ENCODE measurements around the gene DAB2IP. TPM values are rescaled to one million over a fixed set of nuclear protein-coding genes. Genes with fewer than 3 reads are reported as not detected.

Gene DAB2IP
- total RNA-seq, 1 donor from 2014 or later = not detected

DNA sequence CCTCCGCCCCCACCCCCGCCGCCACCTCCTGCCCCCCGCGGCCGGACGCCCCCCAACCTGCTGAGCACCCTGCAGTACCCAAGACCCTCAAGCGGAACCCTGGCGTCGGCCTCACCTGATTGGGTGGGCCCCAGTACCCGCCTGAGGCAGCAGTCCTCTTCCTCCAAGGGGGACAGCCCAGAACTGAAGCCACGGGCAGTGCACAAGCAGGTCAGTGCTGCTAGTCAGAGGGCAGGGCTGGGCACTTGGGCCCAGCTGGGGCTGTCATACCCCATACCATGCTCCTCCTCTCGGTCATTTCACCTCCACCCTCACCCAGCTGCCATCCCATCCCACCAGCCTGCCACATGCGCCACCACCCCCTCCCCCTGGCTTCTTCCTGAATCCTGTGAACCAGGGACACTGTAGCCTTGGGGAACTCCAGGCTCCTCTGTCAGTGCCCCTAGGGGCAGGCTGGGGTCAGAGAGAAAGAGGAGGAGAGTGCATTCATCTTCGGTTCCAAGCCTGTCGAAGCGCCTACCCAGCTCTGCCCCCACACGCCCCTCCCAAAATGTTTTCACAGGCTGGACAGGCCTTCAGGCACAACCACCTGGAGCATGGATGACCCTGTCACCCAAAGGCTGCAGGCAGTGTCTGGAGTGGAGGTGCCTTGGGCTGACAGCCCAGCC lies 122.0 kb downstream of the DAB2IP start:
- intact Hi-C loops (cut with micrococcal nuclease) = no loop called here

DNA sequence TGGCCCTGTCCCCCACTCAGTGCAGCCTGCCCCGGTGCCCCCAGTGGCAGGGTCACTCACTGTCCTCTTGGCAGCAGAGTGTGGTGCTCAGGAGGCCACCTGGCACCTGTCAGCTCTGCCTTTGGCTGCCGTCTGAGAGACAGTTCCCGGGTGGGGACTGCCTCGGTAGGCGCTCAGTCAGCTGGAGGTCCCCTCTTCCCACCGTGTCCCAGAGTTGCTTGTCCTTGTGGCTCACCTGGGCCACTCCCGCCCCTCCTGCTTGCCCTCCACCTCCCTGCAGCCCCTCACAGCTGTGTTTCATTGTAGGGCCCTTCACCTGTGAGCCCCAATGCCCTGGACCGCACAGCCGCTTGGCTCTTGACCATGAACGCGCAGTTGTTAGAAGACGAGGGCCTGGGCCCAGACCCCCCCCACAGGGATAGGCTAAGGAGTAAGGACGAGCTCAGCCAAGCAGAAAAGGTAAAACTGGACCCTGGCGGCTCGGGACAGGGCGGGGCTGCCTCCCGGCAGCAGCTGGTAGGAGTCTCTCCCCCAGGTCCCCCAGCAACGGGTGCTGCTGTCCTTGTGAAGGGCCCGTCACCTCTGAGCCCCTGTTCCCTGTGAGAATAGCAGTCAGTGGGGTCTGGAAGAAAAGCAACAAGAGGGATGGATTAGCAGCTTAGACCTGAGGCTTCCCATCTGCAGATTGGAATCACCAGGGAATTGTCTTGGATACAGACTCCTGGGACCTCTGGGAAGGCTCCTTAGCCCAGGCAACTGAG lies 122.7 kb downstream of the DAB2IP start:
- intact Hi-C loops (cut with micrococcal nuclease) = no loop called here

- intact Hi-C loops (cut with micrococcal nuclease) = no loop called here
Measured at GRCh38 chr9:121774715-121775613, 123.5 kb downstream of the DAB2IP start.

DNA sequence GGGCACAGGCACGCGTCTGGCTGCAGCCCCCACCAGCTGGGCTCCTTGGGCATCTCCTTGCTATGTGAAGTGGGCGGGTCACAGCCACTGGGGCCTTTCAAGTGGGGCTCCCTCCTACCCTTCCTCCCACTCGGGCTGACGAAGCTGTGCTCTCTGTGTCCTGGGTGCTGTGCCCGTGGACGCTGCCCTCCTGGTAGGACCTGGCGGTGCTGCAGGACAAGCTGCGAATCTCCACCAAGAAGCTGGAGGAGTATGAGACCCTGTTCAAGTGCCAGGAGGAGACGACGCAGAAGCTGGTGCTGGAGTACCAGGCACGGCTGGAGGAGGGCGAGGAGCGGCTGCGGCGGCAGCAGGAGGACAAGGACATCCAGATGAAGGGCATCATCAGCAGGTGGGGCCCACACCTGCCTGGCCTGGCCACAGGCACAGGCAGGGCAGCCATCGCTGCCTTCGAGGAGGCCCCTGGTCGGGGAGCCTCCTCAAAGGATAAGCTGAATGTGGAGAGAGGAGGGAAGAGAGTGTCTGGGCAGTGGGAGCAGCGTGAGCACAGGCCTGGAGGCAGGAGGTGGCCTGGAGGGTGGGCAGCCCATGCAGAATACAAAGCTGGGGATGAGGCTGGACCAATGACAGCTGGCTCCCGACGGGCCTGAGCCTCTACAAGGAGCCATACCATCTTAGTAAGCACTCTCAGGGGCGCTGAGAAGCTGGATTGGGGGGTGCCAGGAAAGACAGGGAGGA lies 124.7 kb downstream of the DAB2IP start:
- intact Hi-C loops (cut with micrococcal nuclease) = no loop called here

DNA sequence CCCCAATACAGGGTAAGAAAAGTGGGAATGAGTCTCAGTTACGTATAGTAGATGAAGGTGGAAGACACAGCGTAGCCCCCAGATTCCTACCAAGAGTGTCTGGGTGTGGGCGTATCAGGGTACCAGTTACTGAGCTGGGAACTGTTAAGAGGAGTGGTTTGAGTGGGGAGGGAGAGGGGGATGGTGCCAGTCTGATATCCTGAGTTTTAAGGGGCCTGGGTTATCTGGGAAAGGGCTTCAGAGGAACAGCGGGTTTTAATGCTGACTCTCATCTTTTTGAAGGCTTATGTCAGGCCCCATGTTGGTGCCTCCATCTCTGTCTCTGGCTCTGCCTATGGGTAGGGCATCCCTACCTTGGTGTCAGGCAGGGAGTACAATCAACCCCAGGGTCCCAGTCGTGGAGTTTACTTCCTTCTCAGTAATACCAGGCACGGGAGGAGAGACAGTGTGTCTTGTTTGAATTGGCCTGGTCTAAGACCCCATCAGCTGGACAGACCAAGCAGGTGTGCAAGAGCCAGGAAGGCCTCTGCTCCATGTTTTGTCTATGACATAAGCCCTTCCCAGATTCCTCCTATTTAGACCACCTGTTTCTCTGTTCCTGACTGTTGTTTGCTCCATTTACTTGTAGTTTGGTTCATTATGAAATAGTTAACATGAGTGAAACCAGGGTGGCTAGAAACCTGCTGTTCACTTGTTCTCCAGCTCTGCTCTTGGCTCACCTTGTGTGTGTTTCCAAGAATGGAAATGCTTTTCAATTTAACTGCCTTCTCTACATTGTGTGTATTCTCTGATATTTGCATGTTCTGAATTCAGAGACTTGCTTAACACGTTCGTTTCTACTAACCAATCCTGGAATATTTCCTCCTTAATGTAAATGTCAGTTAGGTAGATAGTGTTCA lies 125.6 kb downstream of the DAB2IP start:
- intact Hi-C loops (cut with micrococcal nuclease) = no loop called here

- intact Hi-C loops (cut with micrococcal nuclease) = no loop called here
Measured at GRCh38 chr9:121778252-121779225, 127.1 kb downstream of the DAB2IP start.

- intact Hi-C loops (cut with micrococcal nuclease) = no loop called here
Measured at GRCh38 chr9:121779381-121780117, 128.1 kb downstream of the DAB2IP start.

DNA sequence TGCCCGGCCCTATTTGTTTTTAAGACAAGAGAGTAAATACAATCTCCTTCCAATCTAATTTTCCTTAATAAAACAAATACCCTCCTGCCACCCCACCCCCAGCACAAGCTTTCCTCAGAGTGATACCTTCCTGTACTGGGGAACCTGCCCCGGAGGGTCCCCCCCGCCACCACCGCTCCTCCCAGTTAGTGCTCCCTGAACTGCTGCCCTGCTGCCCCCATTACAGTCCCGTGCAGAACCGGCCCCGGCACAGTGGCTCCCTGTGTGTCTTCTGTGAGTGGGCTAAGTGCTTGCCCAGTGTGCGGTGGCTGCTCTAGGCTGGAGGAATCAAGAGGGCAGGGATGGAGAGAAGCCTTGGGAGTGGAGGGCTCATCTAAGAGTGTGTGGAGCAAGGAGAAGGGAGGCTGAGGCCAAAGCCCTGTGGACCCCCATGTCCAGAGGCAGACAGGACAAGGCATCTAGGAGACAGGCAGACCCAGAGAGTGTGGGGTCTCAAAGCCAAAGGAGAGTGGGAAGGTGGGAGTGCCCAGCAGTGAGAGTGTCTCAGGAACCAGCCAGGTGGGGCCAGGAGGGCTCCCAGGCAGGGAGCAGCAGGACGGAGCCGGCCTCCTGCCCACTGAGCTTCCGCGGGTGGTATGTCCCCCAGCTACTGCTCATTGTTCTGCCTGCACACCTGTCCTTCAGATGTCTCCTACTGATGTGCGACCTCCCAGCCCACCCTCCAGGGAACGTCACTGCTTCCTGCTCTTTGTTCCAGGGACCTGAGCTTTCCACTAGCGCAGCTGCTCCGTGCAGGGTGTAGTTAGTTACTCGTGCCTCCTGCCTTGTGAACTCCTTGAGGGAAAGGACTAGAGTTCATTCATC lies 129.0 kb downstream of the DAB2IP start:
- intact Hi-C loops (cut with micrococcal nuclease) = no loop called here

- intact Hi-C loops (cut with micrococcal nuclease) = no loop called here
Measured at GRCh38 chr9:121781145-121781548, 129.7 kb downstream of the DAB2IP start.

DNA sequence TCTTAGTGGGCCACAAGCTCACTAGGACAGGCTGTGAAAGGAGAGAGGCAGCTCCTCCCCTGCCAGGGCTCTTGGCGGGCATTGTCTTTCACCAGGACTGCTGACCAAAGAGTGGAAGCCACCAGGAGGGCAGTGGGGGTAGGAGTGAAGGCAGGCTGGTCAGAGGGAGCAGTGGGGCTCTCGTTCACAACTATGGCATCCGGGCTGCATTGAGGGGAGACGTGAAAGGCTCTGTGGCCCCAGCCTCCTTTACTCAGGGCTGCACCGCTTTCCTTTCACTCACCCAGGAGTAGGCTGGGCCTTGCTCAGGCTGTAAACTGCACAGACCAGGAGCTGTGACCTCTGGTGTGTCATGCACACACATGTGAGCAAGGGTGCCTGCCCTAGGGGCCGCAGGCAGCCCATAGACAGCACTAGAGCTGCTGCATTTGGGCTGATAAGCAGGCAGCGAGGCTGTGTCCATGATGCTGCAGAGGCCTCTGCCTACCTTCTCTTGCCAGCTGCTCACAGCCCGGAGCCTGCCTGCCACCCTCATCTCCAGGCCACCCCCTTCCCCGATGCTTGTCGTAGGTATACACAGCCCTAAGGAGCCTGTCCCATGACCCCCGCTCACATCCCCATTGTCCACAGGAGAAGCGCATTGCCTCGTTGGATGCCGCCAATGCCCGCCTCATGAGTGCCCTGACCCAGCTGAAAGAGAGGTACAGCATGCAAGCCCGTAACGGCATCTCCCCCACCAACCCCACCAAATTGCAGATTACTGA lies 130.4 kb downstream of the DAB2IP start:
- intact Hi-C loops (cut with micrococcal nuclease) = no loop called here

DNA sequence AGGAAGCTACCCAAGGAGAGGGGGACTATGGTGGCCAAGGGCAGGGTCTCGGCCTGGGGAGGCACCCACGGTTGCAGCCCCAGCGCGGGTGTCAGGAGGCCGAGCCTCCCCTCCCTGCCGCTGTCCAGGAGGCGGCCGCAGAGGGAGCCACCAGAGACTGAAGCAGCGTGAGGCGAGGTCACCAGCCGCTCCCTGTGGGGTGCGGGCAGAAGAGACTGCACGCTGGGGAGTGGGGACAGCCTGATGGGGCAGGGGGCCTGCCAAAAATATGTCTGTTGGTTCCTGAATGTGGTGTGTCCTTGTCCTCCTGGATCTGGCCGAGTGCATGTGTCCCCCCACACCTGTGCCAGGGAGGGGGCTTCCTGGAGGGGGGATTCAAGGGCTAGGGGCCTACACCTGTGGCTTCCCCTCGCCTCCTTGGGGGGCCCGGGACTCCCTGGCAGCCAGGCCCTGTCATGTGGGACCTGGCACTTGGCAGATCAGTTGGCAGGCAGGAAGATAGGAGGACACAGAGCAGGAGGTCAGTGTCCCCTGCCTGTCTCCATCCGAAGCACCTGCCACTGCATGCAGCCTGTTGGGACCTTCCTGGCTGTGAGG lies 131.2 kb downstream of the DAB2IP start:
- intact Hi-C loops (cut with micrococcal nuclease) = no loop called here

DNA sequence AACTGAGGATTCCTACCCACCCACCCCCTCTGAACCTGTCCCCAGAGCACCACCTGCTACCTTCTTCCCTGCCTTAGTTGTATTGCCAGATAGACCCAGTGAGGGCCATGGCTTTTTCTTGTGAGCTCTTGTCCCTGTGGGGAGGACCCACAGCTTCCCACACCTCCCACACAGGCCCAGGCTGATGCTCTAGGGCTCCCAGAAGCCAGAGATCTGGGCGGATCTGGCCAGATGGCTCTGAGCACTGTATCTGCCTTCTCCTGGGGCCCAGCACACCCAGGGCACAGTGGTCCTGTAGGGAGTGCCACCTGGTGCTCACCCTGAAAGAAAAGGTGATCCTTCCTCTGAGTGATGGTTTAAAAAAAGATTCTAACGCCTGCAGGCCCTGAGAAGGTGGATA lies 131.7 kb downstream of the DAB2IP start:
- intact Hi-C loops (cut with micrococcal nuclease) = no loop called here

DNA sequence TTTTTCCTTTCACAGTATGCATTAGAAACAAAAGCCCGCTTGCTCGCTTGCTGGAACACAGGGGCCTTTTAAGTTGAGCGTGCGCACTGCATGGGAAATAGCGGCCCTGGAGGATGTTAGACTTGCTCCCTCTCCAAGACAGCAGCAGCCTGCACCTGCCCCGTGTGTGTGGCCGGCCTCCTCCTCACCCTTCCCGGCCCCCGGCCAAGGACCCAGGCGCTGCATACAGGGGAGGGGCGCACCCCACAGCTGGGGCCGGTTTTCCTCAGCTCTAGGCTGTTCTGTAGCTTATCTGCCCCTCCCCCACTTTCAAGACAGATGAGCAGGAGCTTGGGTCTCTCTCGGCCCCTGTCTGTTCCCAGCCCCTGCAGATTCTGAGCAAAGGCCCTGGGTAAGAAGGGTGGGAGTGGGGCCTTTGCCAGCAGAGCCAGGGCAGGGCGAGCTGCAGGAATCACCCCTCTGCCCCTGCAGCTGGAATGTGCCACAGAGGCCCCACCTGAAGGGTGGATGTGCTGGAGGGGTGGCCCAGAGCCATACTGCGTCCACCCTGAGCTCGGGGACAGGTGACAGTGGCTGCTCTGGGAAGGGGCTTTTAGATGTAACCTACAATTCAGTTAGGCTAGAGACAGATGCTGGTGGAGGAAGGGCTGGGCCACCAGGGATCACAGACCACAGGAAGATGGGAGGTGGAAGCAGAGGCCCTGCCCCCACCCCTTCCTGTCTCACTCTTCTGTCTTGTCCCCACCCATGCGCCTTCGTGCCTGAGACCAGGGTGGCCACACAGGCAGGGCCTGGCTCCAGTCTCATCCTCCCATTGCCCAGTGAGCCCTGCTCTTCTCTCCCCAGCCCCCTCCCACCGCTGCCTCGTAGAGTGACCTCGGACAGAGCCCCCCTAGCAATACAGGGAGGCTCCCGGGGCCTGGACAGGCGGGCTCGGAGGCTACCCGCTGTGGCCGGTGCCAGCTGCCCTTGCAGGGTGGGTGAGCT lies 132.4 kb downstream of the DAB2IP start:
- intact Hi-C loops (cut with micrococcal nuclease) = no loop called here

DNA sequence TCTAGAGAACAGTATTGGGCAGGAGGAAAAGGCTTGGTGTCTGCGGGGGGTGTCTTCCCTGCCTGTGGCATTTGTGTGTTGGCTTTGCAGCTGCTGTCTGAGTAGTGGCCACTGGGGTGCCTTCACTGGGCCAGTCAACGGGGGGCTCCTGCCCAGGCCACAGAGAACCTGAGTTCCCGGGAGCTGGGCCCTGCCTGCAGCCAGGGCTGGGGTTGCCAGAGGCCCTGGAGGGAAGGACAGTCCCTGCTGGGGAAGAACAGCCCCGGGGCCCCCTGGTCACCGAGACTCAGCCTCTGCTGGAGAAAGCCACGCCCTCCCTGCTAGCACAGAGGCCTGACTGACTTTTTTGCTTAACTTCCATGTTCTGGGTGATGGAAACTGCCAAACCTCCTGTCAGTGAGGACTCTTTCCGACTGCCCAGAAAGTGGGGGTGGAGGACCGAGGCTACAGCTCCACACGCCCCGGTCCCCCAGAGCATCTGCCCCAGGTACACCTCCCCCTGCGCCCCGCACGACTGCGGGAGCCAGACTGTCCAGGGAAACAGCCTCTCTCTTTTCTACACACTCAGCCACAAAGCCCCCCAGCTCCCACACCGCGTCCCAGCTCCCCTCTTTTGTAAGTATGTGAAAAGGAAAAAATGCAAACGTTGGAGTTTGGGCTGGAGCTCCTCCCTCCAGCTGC lies 133.4 kb downstream of the DAB2IP start:
- intact Hi-C loops (cut with micrococcal nuclease) = no loop called here
